HG03521 (cell line): ENCODE results near the gene TTC21A.
"Not testable (repeated sequence)": the region's sequence is repeated elsewhere in the genome, so short reads cannot be mapped to it uniquely, and the experiment has no call there.

Experiments used
- ATAC-seq: cut with Tn5 transposase; IDR thresholded peaks from one replicate; pipeline ENCODE4 v1.9.1; 2021; ENCODE audit warnings: mild to moderate bottlenecking, moderate library complexity; ENCODE audit not compliant: unreplicated experiment

TTC21A gene

GRCh38 chr3:39148435-39149058 lies 41.1 kb downstream of the TTC21A start:
- ATAC-seq, result no peak

GRCh38 chr3:39149059-39149455 lies 41.6 kb downstream of the TTC21A start:
- ATAC-seq, result no peak

GRCh38 chr3:39149498-39150147 lies 42.1 kb downstream of the TTC21A start:
- ATAC-seq, result no peak

- no peak for ATAC-seq
Observed at GRCh38 chr3:39150148-39150802, 42.8 kb downstream of the TTC21A start.

GRCh38 chr3:39150803-39151631 lies 43.5 kb downstream of the TTC21A start:
- no peak for ATAC-seq

DNA sequence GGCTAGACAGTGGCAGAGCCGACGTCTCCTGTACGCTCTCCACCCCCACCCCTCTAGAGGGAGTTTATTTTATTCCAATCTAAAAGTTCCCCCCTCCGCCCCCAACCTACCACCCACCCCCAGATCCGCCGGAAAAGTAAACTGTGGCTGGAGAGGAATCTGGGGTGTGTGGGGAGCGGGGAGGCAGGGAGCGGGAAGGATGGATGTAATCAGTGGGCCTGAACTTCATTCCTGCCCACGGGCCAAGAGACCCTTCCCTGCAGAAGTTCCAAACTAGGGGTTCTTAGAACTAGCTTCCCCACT lies 46.4 kb downstream of the TTC21A start:
- ATAC-seq, result no peak

DNA sequence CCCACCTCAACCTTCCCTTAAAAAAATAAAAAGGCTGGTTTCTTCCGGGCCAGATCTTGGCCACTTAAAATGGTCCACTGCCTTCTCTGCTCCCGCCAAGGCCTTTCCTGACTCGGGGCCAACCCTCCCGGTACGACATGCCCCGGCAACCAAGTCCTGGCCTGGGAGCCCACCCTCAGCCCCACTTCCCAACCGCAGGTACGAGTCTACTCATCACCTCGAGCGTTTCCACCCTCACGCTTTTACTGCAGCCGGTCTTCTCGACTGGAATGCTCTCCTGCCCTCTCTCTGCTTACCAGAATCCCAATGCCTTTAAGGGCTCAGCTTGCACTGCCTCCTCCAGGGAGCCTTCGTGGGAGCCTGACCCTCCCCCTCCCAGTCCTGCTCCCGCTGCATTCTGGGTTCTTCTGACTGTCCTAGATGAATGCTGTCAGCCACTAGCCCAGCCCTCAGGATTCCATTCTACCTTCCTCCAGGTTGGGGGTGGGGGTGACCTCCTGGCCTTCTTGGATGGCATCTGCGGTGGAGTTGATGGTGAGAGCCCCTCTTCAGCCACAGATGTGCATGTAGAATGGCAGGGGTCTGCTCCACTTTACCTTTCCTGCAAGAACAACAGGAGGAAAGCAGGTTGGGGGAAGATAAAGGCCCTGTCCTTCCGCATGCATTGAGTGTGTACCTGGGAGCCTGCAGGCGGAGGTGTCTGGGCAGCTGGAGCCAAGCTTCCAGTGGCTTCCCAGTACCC lies 47.0 kb downstream of the TTC21A start:
- no peak for ATAC-seq

DNA sequence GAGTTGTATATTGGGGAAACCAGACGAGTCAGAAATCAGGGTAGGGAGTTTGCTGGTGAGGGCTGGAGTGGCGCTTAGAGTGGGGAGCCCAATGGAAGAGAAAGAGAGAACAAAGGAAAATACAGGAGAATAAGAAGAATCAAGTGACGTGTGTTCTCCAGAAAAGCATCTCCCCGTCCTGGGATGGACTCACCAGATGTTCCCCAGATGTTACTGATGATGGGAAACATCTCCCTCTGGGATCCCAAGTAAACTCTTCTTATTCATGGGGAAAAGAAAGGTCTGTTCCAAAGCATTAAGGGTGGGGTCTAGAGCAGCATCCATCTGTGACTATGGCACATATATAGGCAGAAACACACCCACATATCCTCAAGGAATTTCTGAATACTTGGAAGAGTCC lies 48.9 kb downstream of the TTC21A start:
- ATAC-seq, result no peak

GRCh38 chr3:39157359-39157758 lies 49.9 kb downstream of the TTC21A start:
- ATAC-seq, result no peak

DNA sequence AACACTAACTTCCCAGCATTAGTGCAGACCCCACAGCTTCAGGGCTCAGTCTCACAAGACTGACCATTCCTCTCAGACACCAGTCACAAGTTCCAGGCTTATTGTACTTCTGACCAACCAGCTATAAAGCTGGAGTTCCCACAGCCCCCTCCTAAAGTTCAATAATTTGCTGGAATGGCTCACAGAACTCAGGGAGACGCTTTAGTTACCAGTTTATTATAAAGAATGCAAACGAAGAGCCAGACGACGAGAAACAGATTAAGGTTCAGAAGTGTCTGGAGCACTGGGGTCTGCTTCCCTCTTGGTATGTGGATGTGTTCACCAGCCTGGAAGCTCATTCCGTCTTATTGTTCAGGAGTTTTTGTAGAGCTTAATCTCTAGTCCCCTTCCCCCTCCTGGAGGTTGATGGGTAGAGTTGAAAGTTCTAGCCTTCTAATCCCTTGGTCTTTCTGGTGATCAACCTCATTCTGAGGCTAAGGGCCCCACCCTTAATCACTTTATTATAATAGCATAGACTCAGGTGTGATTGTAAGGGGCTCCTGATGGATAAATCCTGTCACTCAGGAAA lies 50.8 kb downstream of the TTC21A start:
- no peak for ATAC-seq

DNA sequence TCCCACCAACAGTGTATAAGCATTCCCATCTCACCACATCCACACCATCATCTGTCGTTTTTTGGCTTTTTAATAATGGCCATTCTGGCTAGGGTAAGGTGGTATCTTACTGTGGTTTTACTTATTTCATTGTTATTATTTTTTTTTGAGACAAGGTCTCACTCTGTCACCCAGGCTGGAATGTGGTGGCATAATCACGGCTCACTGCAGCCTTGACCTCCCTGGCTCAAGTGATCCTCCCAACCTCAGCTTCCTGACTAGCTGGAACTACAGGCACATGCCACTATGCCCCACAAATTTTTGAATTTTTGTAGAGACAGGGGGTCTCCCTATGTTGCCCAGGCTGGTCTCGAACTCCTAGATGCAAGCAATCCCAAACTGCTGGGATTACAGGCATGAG lies 56.9 kb downstream of the TTC21A start:
- no peak for ATAC-seq

GRCh38 chr3:39165518-39165917 lies 58.0 kb downstream of the TTC21A start:
- ATAC-seq, result no peak

DNA sequence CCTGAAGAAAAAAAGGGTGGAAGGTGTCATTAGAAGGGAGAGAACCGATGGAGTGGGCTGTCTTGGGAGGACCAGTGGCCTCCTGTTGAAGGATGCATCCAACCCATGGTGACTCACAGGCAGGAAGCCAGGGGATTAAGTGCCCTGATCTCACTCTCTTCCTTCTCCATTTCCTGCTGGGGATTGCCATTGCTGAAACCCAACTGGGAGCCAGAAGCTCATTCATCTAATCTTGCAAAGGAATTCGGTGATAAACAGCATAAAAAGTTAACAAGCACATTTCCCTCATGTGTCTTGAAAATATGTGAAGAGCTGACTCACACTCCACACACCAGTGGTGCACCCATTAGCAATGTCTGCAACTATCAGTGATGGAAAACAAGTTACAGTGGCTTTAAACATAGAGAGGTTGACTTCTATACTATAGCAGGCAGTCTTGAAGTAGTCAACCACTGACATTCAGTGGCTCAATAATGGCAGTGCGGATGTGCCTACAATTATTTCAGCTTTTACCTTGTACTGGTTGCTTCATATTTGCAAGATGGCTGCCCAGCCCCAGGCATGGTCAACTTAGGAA lies 58.7 kb downstream of the TTC21A start:
- no peak for ATAC-seq

GRCh38 chr3:39166932-39167532 lies 59.6 kb downstream of the TTC21A start:
- ATAC-seq, result no peak

DNA sequence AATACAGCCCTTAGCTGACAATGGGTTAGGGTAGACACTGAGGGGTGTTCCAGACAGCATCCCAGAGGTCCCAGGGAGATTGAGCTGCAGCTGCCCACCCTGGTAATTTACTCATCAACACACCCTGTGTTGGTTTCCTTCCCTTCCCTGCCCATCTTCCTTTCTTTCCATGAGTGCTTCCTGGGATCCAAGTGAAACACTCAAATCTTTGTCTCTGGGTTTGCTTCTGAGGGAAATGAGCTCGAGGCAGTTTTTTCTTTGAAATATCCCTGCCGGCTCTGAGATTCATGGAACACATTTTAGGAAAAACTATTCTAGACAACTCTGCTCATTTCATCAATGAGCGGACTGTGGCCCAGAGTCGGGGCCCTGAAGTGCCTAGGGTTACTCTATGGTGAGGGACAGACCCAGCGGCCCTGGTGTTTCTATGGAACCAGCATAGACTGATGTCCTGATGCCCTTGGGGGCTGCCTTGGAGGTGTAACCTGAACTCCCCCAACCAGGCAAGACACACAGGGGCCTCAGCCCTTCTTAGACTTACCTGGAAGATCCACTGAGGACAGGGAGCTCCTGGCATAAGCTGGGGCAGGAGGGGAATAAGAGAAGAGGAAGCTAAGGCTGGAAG lies 60.8 kb downstream of the TTC21A start:
- no peak for ATAC-seq

GRCh38 chr3:39169712-39170111 lies 62.2 kb downstream of the TTC21A start:
- no peak for ATAC-seq

DNA sequence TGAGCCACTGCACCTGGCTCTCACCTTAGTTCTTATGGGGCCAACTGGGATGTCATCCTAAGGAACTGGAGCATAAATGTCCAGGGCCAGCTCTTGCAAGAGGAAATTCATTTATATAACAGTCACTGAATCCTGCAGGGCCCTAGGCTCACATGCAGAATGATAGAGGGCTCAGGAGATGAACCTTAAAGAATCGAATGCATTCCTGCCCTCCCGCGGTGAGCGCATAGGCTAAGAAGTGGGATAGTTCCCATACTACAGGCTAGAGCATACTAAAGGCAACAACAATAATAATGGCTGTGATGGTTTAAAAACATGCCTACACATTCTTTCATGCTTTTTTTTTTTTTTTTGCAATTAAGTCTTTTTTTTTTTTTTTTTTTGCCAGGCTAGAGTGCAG lies 63.0 kb downstream of the TTC21A start:
- no peak for ATAC-seq

DNA sequence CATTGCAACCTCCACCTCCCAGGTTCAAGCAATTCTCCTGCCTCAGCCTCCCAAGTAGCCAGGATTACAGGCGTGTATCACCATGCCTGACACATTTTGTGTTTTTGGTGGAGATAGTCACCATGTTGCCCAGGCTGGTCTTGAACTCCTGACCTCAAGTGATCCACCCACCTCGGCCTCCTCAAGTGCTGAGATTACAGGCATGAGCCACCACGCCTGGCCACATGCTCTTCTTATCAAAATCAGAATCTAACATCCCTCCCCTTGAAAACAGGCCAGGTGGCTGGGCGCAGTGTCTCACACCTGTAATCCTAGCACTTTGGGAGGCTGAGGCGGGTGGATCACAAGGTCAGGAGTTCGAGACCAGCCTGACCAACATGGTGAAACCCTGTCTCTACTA lies 63.4 kb downstream of the TTC21A start:
- not testable (repeated sequence) for ATAC-seq

GRCh38 chr3:39171860-39172259 lies 64.4 kb downstream of the TTC21A start:
- no peak for ATAC-seq
